ENCODE data around the gene MAP4K2.

MAP4K2 gene

GRCh38 chr11:64745521-64746328 lies 57.3 kb downstream of the MAP4K2 start:
- peak; percentile 40 to 53 for DNase-seq (ENCODE audit: low read depth in 2 of 2)
- no peak for TF ChIP-seq CTCF (IDR thresholded peaks at IDR 0.05; ENCODE audit: low read depth, low read length)
- peak overlapping the region in 1 of 2 donors; percentile 35 for H3K4me3 ChIP-seq (replicated peaks in 1 of 2; ENCODE audit: low read depth in 2 of 2, low read length in 2 of 2)

GRCh38 chr11:64745189-64745520 lies 57.9 kb downstream of the MAP4K2 start:
- H3K4me3 ChIP-seq (replicated peaks in 1 of 2; ENCODE audit: low read depth in 2 of 2, low read length in 2 of 2): peak overlapping the region; percentile 14 to 35
- DNase-seq (ENCODE audit: low read depth in 2 of 2): no peak
- TF ChIP-seq CTCF (IDR thresholded peaks at IDR 0.05; ENCODE audit: low read depth, low read length): no peak

- no peak for DNase-seq (ENCODE audit: low read depth in 2 of 2)
- H3K4me3 ChIP-seq (replicated peaks in 1 of 2; ENCODE audit: low read depth in 2 of 2, low read length in 2 of 2): peak overlapping the region; percentile 14 to 35
- TF ChIP-seq CTCF (IDR thresholded peaks at IDR 0.05; ENCODE audit: low read depth, low read length): no peak
Observed at GRCh38 chr11:64744544-64745188, 58.3 kb downstream of the MAP4K2 start.

- peak within 1 kb of the TSS; percentile 8 to 46 for H3K4me3 ChIP-seq (replicated peaks in 1 of 2; ENCODE audit: low read depth in 2 of 2, low read length in 2 of 2)
- TF ChIP-seq CTCF (IDR thresholded peaks at IDR 0.05; ENCODE audit: low read depth, low read length): peak; percentile 68
- DNase-seq (ENCODE audit: low read depth in 2 of 2): peak; percentile 24 to 28
Observed at GRCh38 chr11:64743591-64744543, 59.1 kb downstream of the MAP4K2 start, which contains the start of gene RASGRP2. TSS of gene RASGRP2 (minus strand) at chr11:64744142. CDS start at chr11:64742866, 1,276 bp downstream.

- peak; percentile 62 for TF ChIP-seq CTCF (IDR thresholded peaks at IDR 0.05; ENCODE audit: low read depth, low read length)
- peak; percentile 31 to 45 for DNase-seq (ENCODE audit: low read depth in 2 of 2)
- peak overlapping the region; percentile 36 to 46 for H3K4me3 ChIP-seq (replicated peaks in 1 of 2; ENCODE audit: low read depth in 2 of 2, low read length in 2 of 2)
Observed at GRCh38 chr11:64742889-64743590, 60.0 kb downstream of the MAP4K2 start.

Measured in cardiac fibroblast (primary cell).